HG02938 (cell line): Measurements from ENCODE around the gene ZC3H12C.
"Not testable (repeated sequence)": the region's sequence is repeated elsewhere in the genome, so short reads cannot be mapped to it uniquely, and the experiment has no call there.

Source experiments
- ATAC-seq: cut with Tn5 transposase; IDR thresholded peaks from one replicate; pipeline ENCODE4 v1.9.1; 2021; ENCODE audit warnings: mild to moderate bottlenecking, moderate library complexity; ENCODE audit not compliant: unreplicated experiment

ZC3H12C gene

DNA sequence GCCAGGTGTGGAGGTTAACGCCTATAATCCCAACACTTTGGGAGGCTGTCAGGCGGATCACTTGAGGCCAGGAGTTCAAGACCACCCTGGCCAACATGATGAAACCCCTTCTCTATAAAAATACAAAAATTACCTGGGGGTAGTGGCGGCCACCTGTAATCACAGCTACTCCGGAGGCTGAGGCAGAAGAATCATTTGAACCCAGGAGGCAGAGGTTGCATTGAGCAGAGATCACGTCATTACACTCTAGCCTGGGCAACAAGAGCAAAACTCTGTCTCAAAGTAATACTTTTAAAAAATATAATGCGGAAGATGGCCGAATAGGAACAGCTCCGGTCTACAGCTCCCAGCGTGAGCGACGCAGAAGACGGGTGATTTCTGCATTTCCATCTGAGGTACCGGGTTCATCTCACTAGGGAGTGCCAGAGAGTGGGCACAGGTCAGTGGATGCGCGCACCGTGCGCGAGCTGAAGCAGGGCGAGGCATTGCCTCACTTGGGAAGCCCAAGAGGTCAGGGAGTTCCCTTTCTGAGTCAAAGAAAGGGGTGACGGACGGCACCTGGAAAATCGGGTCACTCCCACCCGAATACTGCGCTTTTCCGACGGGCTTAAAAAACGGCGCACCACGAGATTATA, 115.6 kb downstream of the ZC3H12C start:
- not testable (repeated sequence) for ATAC-seq

DNA sequence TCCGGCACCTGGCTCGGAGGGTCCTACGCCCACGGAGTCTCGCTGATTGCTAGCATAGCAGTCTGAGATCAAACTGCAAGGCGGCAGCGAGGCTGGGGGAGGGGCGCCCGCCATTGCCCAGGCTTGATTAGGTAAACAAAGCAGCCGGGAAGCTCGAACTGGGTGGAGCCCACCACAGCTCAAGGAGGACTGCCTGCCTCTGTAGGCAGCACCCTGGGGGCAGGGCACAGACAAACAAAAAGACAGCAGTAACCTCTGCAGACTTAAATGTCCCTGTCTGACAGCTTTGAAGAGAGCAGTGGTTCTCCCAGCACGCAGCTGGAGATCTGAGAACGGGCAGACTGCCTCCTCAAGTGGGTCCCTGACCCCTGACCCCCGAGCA, 116.1 kb downstream of the ZC3H12C start:
- ATAC-seq: not testable (repeated sequence)

DNA sequence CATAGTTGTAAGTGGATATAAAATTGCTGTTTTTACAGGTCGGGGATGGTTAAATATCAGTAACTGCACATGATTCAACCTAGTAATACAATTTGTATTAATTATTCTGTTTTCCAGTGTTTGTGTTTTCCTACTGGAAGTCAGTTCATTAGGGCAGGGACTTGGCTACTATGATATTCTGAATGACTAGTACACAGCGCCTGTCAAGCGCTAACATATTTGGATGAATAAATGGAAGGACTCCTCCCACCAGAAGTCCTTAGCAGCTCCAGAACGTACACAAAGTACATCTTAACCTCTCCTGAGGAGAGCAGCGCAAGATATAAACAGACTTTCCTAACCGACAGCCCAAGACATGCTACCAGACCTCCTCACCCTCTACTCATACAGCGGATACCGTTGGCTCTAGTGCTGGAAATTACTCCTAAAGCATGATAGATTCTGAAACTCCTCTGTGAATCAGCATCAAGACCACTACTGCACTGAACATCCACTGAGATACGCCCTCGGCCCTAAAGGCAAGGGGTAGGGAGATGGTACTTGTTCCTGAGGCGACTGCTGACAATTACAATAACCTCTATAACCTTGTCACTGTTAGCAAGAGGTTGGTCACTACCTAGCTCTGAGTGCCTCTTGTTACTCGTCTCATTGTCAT, 124.2 kb downstream of the ZC3H12C start:
- ATAC-seq: no peak

DNA sequence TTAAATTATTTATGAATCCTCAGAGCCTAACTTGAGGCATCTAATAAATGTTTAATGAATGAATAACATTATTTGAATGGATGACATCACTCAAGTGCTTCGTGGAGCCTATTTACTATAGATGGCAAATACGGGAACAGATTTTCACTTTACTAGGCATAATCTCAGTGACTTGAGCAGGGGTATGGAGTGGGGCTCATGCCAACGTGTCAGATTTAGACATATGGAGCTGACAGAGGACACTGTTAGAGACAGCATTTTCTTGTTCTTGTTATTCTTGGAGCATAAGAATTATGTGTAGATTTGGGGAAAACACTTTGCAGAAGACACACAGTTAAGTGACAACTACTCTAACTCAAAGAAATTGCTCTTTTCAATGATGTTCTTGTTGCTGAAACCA, 124.7 kb downstream of the ZC3H12C start:
- no peak for ATAC-seq

DNA sequence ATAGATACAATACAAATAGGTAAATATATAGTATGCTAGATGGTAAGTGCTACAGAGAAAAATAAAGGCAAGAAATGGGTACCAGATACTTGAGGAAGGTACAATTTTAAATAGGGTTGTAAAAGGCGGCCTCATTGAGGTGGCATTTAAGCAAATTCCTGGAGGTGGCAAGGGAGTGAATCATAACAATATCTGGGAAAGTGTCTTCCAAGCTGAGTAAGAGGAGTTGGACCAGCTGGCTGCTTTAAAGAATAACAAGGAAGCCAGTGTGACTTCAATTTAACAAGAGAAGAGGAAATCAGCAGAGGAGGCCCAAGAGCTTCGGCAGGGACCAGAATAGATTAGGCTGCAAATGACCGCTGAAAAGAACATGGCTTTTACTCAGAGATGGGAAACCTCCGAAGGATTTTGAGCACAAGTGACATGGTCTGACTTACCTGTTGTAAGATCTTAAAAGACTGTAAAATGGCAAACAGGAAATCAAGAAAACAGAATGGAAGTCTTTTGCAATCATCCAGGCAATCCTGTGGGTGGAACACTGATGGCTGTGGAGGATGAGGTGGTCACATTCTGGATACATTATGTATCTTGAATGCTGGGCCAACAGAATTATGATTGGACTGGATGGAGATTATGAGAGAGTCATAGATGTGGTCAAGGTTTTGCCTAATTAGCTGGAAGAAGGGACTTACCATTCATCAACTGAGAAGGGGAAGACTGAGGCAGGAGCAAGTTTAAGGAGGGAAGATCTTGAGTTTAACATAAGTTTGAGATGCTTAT, 126.0 kb downstream of the ZC3H12C start:
- no peak for ATAC-seq
